Right ventricle myocardium superior (tissue), 1 donor: ENCODE measurements around the gene LLPH. TPM values are rescaled to one million over a fixed set of nuclear protein-coding genes. Genes with fewer than 3 reads are reported as not detected.

Source experiments
- ATAC-seq: fragments of 200-7000 bp; cut with Tn5 transposase; one replicate; pipeline ENCODE4 v1.9.1; 2020; ENCODE audit warnings: mild to moderate bottlenecking; ENCODE audit not compliant: poor library complexity
- DNase-seq: peaks from one replicate; pipeline ENCODE4 v3.0.0-alpha.2; 2020
- intact Hi-C: fragments of 100-400 bp; cut with DNase I; formaldehyde crosslinking; loops from one replicate; pipeline ENCODE4 v1.11.2; 2022
- total RNA-seq: library from RNA; stranded (reverse); fragmentation: NEBNext Ultra II Directional; extraction: Animal tissue kit (Norgen Biotek cat#: 25700); gene quantifications from one replicate; pipeline ENCODE4 v1.2.1, GENCODE V29; 2021
- donor health status: DM: no; HTN: yes; CAD: no; lungs with severe emphysema.

Gene LLPH
- total RNA-seq, 1 donor from 2014 or later = 14.8 TPM

GRCh38 chr12:66144791-66145754 is 14.5 kb upstream of the LLPH start:
- ATAC-seq (peak; percentile 84), DNase-seq (no peak)
- intact Hi-C loops = no loop called here

- intact Hi-C loops = no loop called here
- ATAC-seq = peak; percentile 87
These were observed 13.3 kb upstream of the LLPH start for GRCh38 chr12:66143868-66144267.

GRCh38 chr12:66142826-66143225 is 12.3 kb upstream of the LLPH start:
- DNase-seq = no peak
- no peak for ATAC-seq
- intact Hi-C loops = no loop called here

More at GRCh38 chr12:66143868-66144267, 13.3 kb upstream of the LLPH start:
- DNase-seq = no peak

GRCh38 chr12:66141299-66141698 is 10.7 kb upstream of the LLPH start:
- DNase-seq = no peak
- intact Hi-C loops = no loop called here
- no peak for ATAC-seq

- no peak for DNase-seq
- intact Hi-C loops = no loop called here
- ATAC-seq = no peak
These were observed 10.2 kb upstream of the LLPH start for GRCh38 chr12:66140731-66141130.

GRCh38 chr12:66139328-66139727 is 8.8 kb upstream of the LLPH start:
- ATAC-seq (peak; percentile 35), DNase-seq (no peak)
- intact Hi-C loops = no loop called here

- intact Hi-C loops = no loop called here
These were observed 7.4 kb upstream of the LLPH start for GRCh38 chr12:66137937-66138336.

GRCh38 chr12:66132408-66132807 is 1.9 kb upstream of the LLPH start:
- DNase-seq (no peak), ATAC-seq (no peak)
- intact Hi-C loops = no loop called here

More at GRCh38 chr12:66137937-66138336, 7.4 kb upstream of the LLPH start:
- ATAC-seq (no peak), DNase-seq (no peak)

GRCh38 chr12:66131067-66131688 is 628 bp upstream of the LLPH start:
- intact Hi-C loops = no loop called here
- DNase-seq = no peak
- ATAC-seq = no peak

GRCh38 chr12:66129934-66130266 is 650 bp downstream of the LLPH start:
- no peak for ATAC-seq
- intact Hi-C loops = no loop called here
- DNase-seq = no peak

- no peak for DNase-seq
- intact Hi-C loops = no loop called here
- ATAC-seq = no peak
These were observed 2.9 kb downstream of the LLPH start for GRCh38 chr12:66127650-66128049.

GRCh38 chr12:66120477-66120876 is 10.1 kb downstream of the LLPH start:
- DNase-seq = no peak
- no peak for ATAC-seq
- intact Hi-C loops = no loop called here

GRCh38 chr12:66119870-66120241 is 10.7 kb downstream of the LLPH start:
- intact Hi-C loops = no loop called here
- ATAC-seq = no peak
- no peak for DNase-seq

GRCh38 chr12:66119229-66119869 is 11.2 kb downstream of the LLPH start:
- ATAC-seq = no peak
- intact Hi-C loops = no loop called here
- DNase-seq = no peak

GRCh38 chr12:66118240-66118891 is 12.2 kb downstream of the LLPH start:
- no peak for DNase-seq
- intact Hi-C loops = no loop called here
- no peak for ATAC-seq

GRCh38 chr12:66117242-66117641 is 13.3 kb downstream of the LLPH start:
- no peak for ATAC-seq
- intact Hi-C loops = no loop called here

GRCh38 chr12:66115071-66115600 is 15.4 kb downstream of the LLPH start:
- ATAC-seq (no peak), DNase-seq (no peak)
- intact Hi-C loops = no loop called here

More at GRCh38 chr12:66117242-66117641, 13.3 kb downstream of the LLPH start:
- DNase-seq = no peak

GRCh38 chr12:66113471-66113870 is 17.1 kb downstream of the LLPH start:
- intact Hi-C loops = no loop called here
- no peak for ATAC-seq
- no peak for DNase-seq

GRCh38 chr12:66111605-66112004 is 18.9 kb downstream of the LLPH start:
- ATAC-seq (no peak), DNase-seq (no peak)
- intact Hi-C loops = no loop called here
